Skeletal muscle tissue (tissue), 4 donors: ENCODE data around the gene RNF34. TPM values are rescaled to one million over a fixed set of nuclear protein-coding genes. Genes with fewer than 3 reads are reported as not detected.
"Not testable (repeated sequence)": the region's sequence is repeated elsewhere in the genome, so short reads cannot be mapped to it uniquely, and the experiment has no call there.

ENCODE experiments used
- H3K27ac ChIP-seq: one replicate; pipeline ENCODE4 v1.7.0; 2013; ENCODE audit warnings: mild to moderate bottlenecking, low read depth, low read length, inconsistent platforms
- H3K27me3 ChIP-seq, 3 donors: one replicate each; pipeline ENCODE4 v1.7.0; 2013; ENCODE audit warnings: low read length in 3 of 3; ENCODE audit not compliant: control insufficient read depth in 3 of 3, insufficient read depth in 3 of 3
- H3K36me3 ChIP-seq, 3 donors: one replicate each; pipeline ENCODE4 v1.7.0; 2013; ENCODE audit warnings: low read length in 3 of 3; ENCODE audit not compliant: control insufficient read depth in 3 of 3, insufficient read depth in 3 of 3
- H3K4me1 ChIP-seq, 3 donors: one replicate each; pipeline ENCODE4 v1.7.0; 2013; ENCODE audit warnings: low read length in 3 of 3, mild to moderate bottlenecking in 3 of 3; ENCODE audit not compliant: control insufficient read depth in 3 of 3, insufficient read depth in 3 of 3
- H3K4me3 ChIP-seq, 3 donors: one replicate each; pipeline ENCODE4 v1.7.0; 2013; ENCODE audit warnings: low read length in 3 of 3
- H3K9ac ChIP-seq, 3 donors: one replicate each; pipeline ENCODE4 v1.7.0; 2013; ENCODE audit warnings: low read length in 3 of 3, mild to moderate bottlenecking in 3 of 3, moderate library complexity in 2 of 3, low read depth in 1 of 3
- H3K9me3 ChIP-seq, 3 donors: one replicate each; pipeline ENCODE4 v1.7.0; 2013; ENCODE audit warnings: low read length in 3 of 3; ENCODE audit not compliant: control insufficient read depth in 3 of 3
- total RNA-seq: library from RNA; depleted of rRNA; stranded (reverse); fragments of >200 nt; gene quantifications from one replicate; pipeline ENCODE4 v1.2.3, GENCODE V29; 2014
- donor health status: Osteomylitis.

RNF34 gene
- total RNA-seq, 1 donor from 2014 or later = 52.2 TPM

DNA sequence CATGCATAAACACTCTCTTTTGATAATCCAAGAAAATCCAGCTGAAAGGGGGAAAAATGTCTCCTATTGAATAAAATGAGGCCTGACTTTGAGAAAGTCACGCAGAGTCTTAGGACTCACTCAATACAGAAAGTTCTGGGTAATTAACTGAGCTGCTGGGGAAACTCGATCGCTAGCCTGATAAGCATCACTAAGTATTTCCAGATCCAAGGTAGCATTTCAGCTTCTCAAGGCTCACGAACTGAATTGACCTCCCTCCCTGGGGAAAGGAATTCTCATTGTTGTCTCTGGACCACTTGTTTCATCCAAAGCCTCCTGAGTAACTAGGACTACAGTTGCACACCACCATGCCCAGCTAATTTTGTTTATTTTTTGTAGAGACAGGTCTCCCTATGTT is 33.9 kb upstream of the RNF34 start:
- Histone ChIP-seq H3K27ac (no peak overlapping the region), H3K27me3 (no peaks in the 10 kb centered on the region), H3K36me3 (no peaks in the 10 kb centered on the region), H3K4me1 (peaks cover 0 to 5% (median 3%) of the 10 kb centered on the region in 3 donors), H3K9me3 (no peaks in the 10 kb centered on the region), H3K4me3 (no peak overlapping the region), H3K9ac (no peak overlapping the region)

- no peaks in the 10 kb centered on the region for H3K27me3 ChIP-seq
- no peak overlapping the region for H3K27ac ChIP-seq
- H3K9me3 ChIP-seq = no peaks in the 10 kb centered on the region
- no peak overlapping the region for H3K4me3 ChIP-seq
- H3K9ac ChIP-seq = no peak overlapping the region
- H3K36me3 ChIP-seq = no peaks in the 10 kb centered on the region
- peaks cover 0 to 5% (median 3%) of the 10 kb centered on the region in 3 donors for H3K4me1 ChIP-seq
Observed at GRCh38 chr12:121371404-121371803, 28.5 kb upstream of the RNF34 start.

- Histone ChIP-seq H3K27ac (no peak overlapping the region), H3K9me3 (no peaks in the 10 kb centered on the region), H3K4me3 (no peak overlapping the region), H3K36me3 (no peaks in the 10 kb centered on the region), H3K4me1 (peaks cover 0 to 5% (median 3%) of the 10 kb centered on the region in 3 donors), H3K9ac (no peak overlapping the region), H3K27me3 (no peaks in the 10 kb centered on the region)
Observed at GRCh38 chr12:121373755-121374154, 26.2 kb upstream of the RNF34 start.

- not testable (repeated sequence) for H3K4me3 ChIP-seq, H3K36me3 ChIP-seq, H3K4me1 ChIP-seq, H3K9ac ChIP-seq, H3K27me3 ChIP-seq, H3K27ac ChIP-seq, H3K9me3 ChIP-seq
Observed at GRCh38 chr12:121374336-121374735, 25.6 kb upstream of the RNF34 start.

GRCh38 chr12:121374945-121375584 is 24.9 kb upstream of the RNF34 start:
- H3K36me3 ChIP-seq, H3K9me3 ChIP-seq, H3K27me3 ChIP-seq, H3K4me1 ChIP-seq, H3K9ac ChIP-seq, H3K27ac ChIP-seq, H3K4me3 ChIP-seq: not testable (repeated sequence)

GRCh38 chr12:121376754-121377697 is 22.9 kb upstream of the RNF34 start:
- Histone ChIP-seq H3K9me3 (no peaks in the 10 kb centered on the region), H3K9ac (no peak overlapping the region), H3K4me3 (no peak overlapping the region), H3K4me1 (no peaks in the 10 kb centered on the region), H3K36me3 (no peaks in the 10 kb centered on the region), H3K27ac (no peak overlapping the region), H3K27me3 (no peaks in the 10 kb centered on the region)

GRCh38 chr12:121378736-121379135 is 21.2 kb upstream of the RNF34 start:
- Histone ChIP-seq H3K27me3 (no peaks in the 10 kb centered on the region), H3K4me3 (no peak overlapping the region), H3K27ac (no peak overlapping the region), H3K9ac (no peak overlapping the region), H3K36me3 (no peaks in the 10 kb centered on the region), H3K9me3 (no peaks in the 10 kb centered on the region), H3K4me1 (no peaks in the 10 kb centered on the region)

- Histone ChIP-seq H3K4me3 (no peak overlapping the region), H3K4me1 (no peaks in the 10 kb centered on the region), H3K9ac (no peak overlapping the region), H3K9me3 (no peaks in the 10 kb centered on the region), H3K27me3 (no peaks in the 10 kb centered on the region), H3K36me3 (no peaks in the 10 kb centered on the region), H3K27ac (no peak overlapping the region)
Observed at GRCh38 chr12:121379945-121380344, 20.0 kb upstream of the RNF34 start.

GRCh38 chr12:121383601-121384021 is 16.3 kb upstream of the RNF34 start:
- Histone ChIP-seq H3K27ac (no peak overlapping the region), H3K9me3 (no peaks in the 10 kb centered on the region), H3K36me3 (no peaks in the 10 kb centered on the region), H3K4me1 (no peaks in the 10 kb centered on the region), H3K27me3 (no peaks in the 10 kb centered on the region), H3K4me3 (no peak overlapping the region), H3K9ac (no peak overlapping the region)

- not testable (repeated sequence) for H3K9me3 ChIP-seq
Observed at GRCh38 chr12:121384891-121385290, 15.0 kb upstream of the RNF34 start.

More at GRCh38 chr12:121384891-121385290, 15.0 kb upstream of the RNF34 start:
- H3K27me3 ChIP-seq, H3K4me3 ChIP-seq, H3K36me3 ChIP-seq, H3K4me1 ChIP-seq, H3K27ac ChIP-seq, H3K9ac ChIP-seq: not testable (repeated sequence)
